HEK293 (cell line): ENCODE results near the gene FGD4.

ENCODE experiments used
- CTCF ChIA-PET: fragments of 350-600 bp; formaldehyde crosslinking; extraction: SDS; loops from one replicate; lab custom pipeline; 2021; ENCODE audit warnings: antibody characterized with exemption; lab: Yijun Ruan, JAX
- POLR2A ChIA-PET: fragments of 300-600 bp; formaldehyde crosslinking; extraction: SDS; loops from one replicate; lab custom pipeline; 2020; ENCODE audit warnings: antibody characterized with exemption, inconsistent platforms; lab: Yijun Ruan, JAX
- H3K27ac ChIP-seq: fragments of 200-500 bp; sonication (Bioruptor generic); 2 replicates; pipeline ENCODE4 v1.5.1; 2014; ENCODE audit warnings: low read depth, low read length, control low read depth, inconsistent platforms; ENCODE audit errors: extremely low read depth
- H3K36me3 ChIP-seq, 2 experiments: fragments of 200-500 bp in 1 of 2; sonication (Bioruptor generic) in 1 of 2; 1 replicate in 1 of 2; 2 replicates in 1 of 2; pipeline ENCODE4 v1.5.1; 2014 to 2017; ENCODE audit warnings: inconsistent platforms in 2 of 2, low read length in 2 of 2; ENCODE audit not compliant: control insufficient read depth in 2 of 2, insufficient read depth in 1 of 2
- H3K4me1 ChIP-seq: fragments of 200-500 bp; sonication (Bioruptor generic); 2 replicates; pipeline ENCODE4 v1.5.1; 2014; ENCODE audit warnings: mild to moderate bottlenecking, low read length, inconsistent platforms; ENCODE audit not compliant: control insufficient read depth, insufficient read depth
- H3K4me3 ChIP-seq: 2 replicates; pipeline ENCODE4 v1.5.1; 2011; ENCODE audit warnings: low read depth, mild to moderate bottlenecking, control low read depth, low read length, moderate library complexity
- H3K9me3 ChIP-seq: fragments of 200-500 bp; sonication (Bioruptor generic); 2 replicates; pipeline ENCODE4 v1.5.1; 2014; ENCODE audit warnings: low read depth, low read length, inconsistent platforms; ENCODE audit not compliant: control insufficient read depth, insufficient read depth
- PRDM2 ChIP-seq: fragments of 450-650 bp; formaldehyde crosslinking; IDR thresholded peaks from 2 replicates; pipeline ENCODE4 v1.5.1; 2016; ENCODE audit warnings: missing biosample characterization, missing genetic modification characterization, borderline replicate concordance
- RBAK ChIP-seq: fragments of 450-650 bp; formaldehyde crosslinking; IDR thresholded peaks from 2 replicates; pipeline ENCODE4 v1.5.1; 2016; ENCODE audit warnings: missing biosample characterization, missing genetic modification characterization
- SCRT2 ChIP-seq: fragments of 450-650 bp; formaldehyde crosslinking; IDR thresholded peaks from 2 replicates; pipeline ENCODE4 v1.5.1; 2016; ENCODE audit warnings: missing biosample characterization, missing genetic modification characterization
- TCF7L2 ChIP-seq: IDR thresholded peaks from 2 replicates; pipeline ENCODE4 v1.6.1; 2011; ENCODE audit warnings: low read depth, mild to moderate bottlenecking, inconsistent platforms, low read length, moderate library complexity, borderline replicate concordance
- ZNF114 ChIP-seq: fragments of 450-650 bp; formaldehyde crosslinking; IDR thresholded peaks from 2 replicates; pipeline ENCODE4 v1.5.0; 2017; ENCODE audit warnings: missing biosample characterization, missing genetic modification characterization
- ZNF202 ChIP-seq: fragments of 450-650 bp; formaldehyde crosslinking; IDR thresholded peaks from 2 replicates; pipeline ENCODE4 v1.5.1; 2016; ENCODE audit warnings: missing biosample characterization, missing genetic modification characterization, borderline replicate concordance
- ZNF214 ChIP-seq: fragments of 450-650 bp; formaldehyde crosslinking; IDR thresholded peaks from 2 replicates; pipeline ENCODE4 v1.5.1; 2017; ENCODE audit warnings: missing biosample characterization, mild to moderate bottlenecking, missing genetic modification characterization, borderline replicate concordance
- TF ChIP-seq, protein P1 (sequence below): fragments of 450-650 bp; formaldehyde crosslinking; IDR thresholded peaks from 2 replicates; pipeline ENCODE4; 2016; ENCODE audit warnings: missing biosample characterization, missing genetic modification characterization
- TF ChIP-seq, protein P2 (sequence below): fragments of 450-650 bp; formaldehyde crosslinking; IDR thresholded peaks from 2 replicates; pipeline ENCODE4 v1.5.1; 2017; ENCODE audit warnings: missing biosample characterization, missing genetic modification characterization
- TF ChIP-seq, protein P3 (sequence below): fragments of 450-650 bp; formaldehyde crosslinking; IDR thresholded peaks from 2 replicates; pipeline ENCODE4 v1.5.1; 2016; ENCODE audit warnings: missing biosample characterization, missing genetic modification characterization, low read depth

The FGD4 gene

DNA sequence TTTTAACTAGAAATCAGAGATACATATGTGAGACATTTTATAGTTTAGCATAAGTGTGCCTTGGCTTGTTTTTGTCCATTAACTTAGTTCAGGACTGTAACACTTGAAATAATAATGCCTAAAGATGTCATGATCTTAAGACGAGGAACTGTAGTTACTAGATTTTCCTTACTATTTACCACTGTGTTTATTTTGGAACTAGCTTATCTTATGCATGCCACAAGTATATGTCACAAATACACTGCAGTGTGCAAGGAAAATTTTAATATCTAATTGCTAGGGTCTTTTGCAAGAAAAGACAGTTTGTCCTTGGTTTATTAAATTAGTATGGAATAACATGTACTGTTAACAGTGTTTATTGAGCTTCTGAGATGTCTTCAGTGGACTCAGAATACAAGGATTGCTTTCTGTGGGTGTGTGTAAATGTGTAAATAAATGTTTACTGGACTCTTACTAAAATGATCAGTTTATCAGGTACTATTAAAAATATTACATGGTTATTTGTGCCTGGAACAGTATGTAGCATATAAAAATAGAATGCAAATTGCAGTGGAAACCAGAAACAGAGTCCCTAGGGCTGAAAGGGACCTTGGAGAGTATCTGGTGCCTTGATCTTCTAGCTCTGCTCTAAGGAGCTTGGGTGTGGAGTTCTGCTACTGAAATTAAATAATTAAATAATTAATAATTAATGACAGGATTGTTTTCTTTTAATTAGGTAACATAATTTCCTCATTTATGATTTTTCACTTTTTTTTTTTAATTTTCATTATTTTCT is 58.1 kb downstream of the FGD4 start:
- no peaks in the 10 kb centered on the region for H3K9me3 ChIP-seq
- no peaks in the 10 kb centered on the region for H3K36me3 ChIP-seq
- no peaks in the 10 kb centered on the region for H3K4me1 ChIP-seq
- CTCF ChIA-PET: interaction anchor here (0.6 to 3.6 kb wide), 12 partner anchors 21 to 293 kb away, joined by 3 to 37 read pairs (median 5); no protein-coding TSS in a partner anchor
- POLR2A ChIA-PET: interaction anchor here (0.5 kb wide), 1 partner anchor 132 kb away, joined by 3 read pairs; no protein-coding TSS in a partner anchor
- TF ChIP-seq, protein P1, sequence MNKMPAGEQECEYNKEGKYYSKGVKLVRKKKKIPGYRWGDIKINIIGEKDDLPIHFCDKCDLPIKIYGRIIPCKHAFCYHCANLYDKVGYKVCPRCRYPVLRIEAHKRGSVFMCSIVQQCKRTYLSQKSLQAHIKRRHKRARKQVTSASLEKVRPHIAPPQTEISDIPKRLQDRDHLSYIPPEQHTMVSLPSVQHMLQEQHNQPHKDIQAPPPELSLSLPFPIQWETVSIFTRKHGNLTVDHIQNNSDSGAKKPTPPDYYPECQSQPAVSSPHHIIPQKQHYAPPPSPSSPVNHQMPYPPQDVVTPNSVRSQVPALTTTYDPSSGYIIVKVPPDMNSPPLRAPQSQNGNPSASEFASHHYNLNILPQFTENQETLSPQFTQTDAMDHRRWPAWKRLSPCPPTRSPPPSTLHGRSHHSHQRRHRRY (tag by site-specific recombination): no peak
- TF ChIP-seq, protein P2, sequence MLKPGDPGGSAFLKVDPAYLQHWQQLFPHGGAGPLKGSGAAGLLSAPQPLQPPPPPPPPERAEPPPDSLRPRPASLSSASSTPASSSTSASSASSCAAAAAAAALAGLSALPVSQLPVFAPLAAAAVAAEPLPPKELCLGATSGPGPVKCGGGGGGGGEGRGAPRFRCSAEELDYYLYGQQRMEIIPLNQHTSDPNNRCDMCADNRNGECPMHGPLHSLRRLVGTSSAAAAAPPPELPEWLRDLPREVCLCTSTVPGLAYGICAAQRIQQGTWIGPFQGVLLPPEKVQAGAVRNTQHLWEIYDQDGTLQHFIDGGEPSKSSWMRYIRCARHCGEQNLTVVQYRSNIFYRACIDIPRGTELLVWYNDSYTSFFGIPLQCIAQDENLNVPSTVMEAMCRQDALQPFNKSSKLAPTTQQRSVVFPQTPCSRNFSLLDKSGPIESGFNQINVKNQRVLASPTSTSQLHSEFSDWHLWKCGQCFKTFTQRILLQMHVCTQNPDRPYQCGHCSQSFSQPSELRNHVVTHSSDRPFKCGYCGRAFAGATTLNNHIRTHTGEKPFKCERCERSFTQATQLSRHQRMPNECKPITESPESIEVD (tag by site-specific recombination): peak; percentile 66
- TF ChIP-seq, all 188 proteins: peak for 1
- no peak overlapping the region for H3K4me3 ChIP-seq
- no peak overlapping the region for H3K27ac ChIP-seq

DNA sequence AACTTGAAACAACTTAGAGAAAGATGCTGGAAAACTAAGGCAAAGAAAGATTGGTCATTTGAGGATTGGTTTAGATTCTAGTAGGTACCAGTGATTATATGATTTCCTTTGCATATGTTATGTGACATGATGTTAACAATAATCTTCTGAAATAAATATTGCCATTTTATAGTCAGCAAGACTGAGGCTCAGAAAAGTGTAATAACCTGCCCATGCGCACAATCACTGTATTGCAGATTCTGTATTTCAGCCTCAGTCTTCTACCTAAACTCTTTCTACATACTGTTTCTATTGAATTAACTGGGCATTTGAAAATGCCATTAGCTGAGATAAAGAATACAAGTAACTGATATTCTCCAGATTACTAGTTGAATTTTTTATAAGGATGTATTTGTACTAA is 61.3 kb downstream of the FGD4 start:
- Histone ChIP-seq H3K27ac (no peak overlapping the region), H3K4me3 (no peak overlapping the region), H3K9me3 (no peaks in the 10 kb centered on the region), H3K36me3 (no peaks in the 10 kb centered on the region), H3K4me1 (no peaks in the 10 kb centered on the region)
- TF ChIP-seq ZNF214 (tag by site-specific recombination) (no peak), PRDM2 (tag by site-specific recombination) (no peak), TCF7L2 (no peak), RBAK (tag by site-specific recombination) (no peak)
- CTCF ChIA-PET: interaction anchor here (1.5 kb wide), 1 partner anchor 295 kb away, joined by 3 read pairs; the partner anchor contains the start of gene YARS2
- POLR2A ChIA-PET: no interaction called here

- Histone ChIP-seq H3K36me3 (no peaks in the 10 kb centered on the region), H3K4me3 (no peak overlapping the region), H3K4me1 (no peaks in the 10 kb centered on the region)
- POLR2A ChIA-PET: no interaction called here
- TF ChIP-seq ZNF114 (tag by site-specific recombination) (no peak), SCRT2 (tag by site-specific recombination) (peak; percentile 82), ZNF202 (tag by site-specific recombination) (no peak)
- TF ChIP-seq, protein P3, sequence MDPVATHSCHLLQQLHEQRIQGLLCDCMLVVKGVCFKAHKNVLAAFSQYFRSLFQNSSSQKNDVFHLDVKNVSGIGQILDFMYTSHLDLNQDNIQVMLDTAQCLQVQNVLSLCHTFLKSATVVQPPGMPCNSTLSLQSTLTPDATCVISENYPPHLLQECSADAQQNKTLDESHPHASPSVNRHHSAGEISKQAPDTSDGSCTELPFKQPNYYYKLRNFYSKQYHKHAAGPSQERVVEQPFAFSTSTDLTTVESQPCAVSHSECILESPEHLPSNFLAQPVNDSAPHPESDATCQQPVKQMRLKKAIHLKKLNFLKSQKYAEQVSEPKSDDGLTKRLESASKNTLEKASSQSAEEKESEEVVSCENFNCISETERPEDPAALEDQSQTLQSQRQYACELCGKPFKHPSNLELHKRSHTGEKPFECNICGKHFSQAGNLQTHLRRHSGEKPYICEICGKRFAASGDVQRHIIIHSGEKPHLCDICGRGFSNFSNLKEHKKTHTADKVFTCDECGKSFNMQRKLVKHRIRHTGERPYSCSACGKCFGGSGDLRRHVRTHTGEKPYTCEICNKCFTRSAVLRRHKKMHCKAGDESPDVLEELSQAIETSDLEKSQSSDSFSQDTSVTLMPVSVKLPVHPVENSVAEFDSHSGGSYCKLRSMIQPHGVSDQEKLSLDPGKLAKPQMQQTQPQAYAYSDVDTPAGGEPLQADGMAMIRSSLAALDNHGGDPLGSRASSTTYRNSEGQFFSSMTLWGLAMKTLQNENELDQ (tag by site-specific recombination): no peak
- TF ChIP-seq, all 188 proteins: peak for 1
- no peaks in the 10 kb centered on the region for H3K9me3 ChIP-seq
- no peak overlapping the region for H3K27ac ChIP-seq
- CTCF ChIA-PET: interaction anchor here (0.8 to 1.4 kb wide), 3 partner anchors 17 to 194 kb away, joined by 3 to 7 read pairs (median 3); no protein-coding TSS in a partner anchor
These were observed 63.5 kb downstream of the FGD4 start for GRCh38 chr12:32462908-32463307.
